GM12892 (cell line): ENCODE data around the gene RBP3.

Experiments used
- POLR2A ChIP-seq: IDR thresholded peaks from 2 replicates; pipeline ENCODE4 v1.6.1; 2011; ENCODE audit warnings: low read depth, low read length, control low read depth
- POLR2AphosphoS5 ChIP-seq: IDR thresholded peaks from 2 replicates; pipeline ENCODE4 v1.6.1; 2011; ENCODE audit warnings: low read depth, low read length, control low read depth
- TAF1 ChIP-seq: IDR thresholded peaks from 2 replicates; pipeline ENCODE4 v1.6.1; 2011; ENCODE audit warnings: low read depth, mild to moderate bottlenecking, control low read depth, low read length, borderline replicate concordance

DNA sequence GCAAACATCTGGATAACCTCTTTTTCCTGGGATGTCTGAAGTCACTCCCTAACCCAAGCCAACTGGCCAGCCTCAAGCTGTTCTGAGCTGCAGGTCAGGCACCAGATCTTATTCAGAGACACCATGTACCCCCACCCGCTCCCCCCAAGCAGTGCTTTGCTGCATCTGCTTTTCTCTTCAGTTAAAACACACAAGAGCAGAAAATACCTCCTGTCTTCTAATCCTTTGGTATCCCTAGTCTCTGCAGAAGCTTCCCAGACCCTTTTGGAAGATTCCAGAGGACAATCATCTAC is 32.9 kb downstream of the RBP3 start:
- TF ChIP-seq POLR2A (no peak), POLR2AphosphoS5 (no peak), TAF1 (no peak)
